GM18868 (cell line): Measurements from ENCODE around the gene ONECUT2.
"Not testable (repeated sequence)": the region's sequence is repeated elsewhere in the genome, so short reads cannot be mapped to it uniquely, and the experiment has no call there.

Source experiments
- ATAC-seq: cut with Tn5 transposase; IDR thresholded peaks from one replicate; pipeline ENCODE4 v1.9.1; 2021; ENCODE audit warnings: mild to moderate bottlenecking, moderate library complexity; ENCODE audit not compliant: unreplicated experiment

ONECUT2 gene

DNA sequence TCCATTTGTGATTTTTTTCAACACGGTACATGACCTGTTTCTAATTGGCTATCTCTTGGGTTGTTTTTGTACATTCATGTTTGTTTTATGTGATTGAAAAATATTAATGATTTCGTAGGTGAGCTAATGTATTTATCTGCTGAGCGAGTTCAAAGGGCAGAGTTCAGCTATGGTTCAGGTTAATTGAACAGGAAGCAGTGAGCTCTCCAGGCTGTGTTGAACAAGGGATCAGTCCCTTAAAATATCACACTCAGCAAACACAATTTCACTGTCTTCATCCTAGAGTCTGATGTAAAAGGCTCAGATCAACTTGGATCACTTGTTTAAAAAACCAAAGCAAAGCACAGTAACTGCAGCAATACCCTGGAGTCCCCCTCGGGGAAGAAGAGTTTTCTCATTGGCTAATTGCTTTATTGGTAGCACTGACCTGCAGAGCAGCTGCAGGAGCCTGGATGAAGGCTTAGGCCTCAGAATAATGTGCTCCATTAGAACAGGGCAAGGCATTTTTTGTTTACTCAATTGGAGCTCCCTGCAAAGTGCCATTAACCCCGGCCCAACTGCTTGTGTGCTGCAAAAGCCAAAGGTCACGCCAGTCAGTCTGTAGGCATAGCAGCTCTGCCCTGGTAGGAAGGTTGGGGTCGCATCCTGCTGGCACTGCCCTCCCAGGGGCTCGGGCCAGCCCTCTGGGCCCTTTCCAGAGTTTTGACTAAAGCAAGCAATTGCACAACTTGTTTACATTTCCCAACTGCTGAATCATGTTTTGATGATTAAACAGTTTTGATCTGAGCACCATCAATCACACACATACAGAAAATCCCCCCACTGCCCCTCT is 10.5 kb downstream of the ONECUT2 start:
- no peak for ATAC-seq

DNA sequence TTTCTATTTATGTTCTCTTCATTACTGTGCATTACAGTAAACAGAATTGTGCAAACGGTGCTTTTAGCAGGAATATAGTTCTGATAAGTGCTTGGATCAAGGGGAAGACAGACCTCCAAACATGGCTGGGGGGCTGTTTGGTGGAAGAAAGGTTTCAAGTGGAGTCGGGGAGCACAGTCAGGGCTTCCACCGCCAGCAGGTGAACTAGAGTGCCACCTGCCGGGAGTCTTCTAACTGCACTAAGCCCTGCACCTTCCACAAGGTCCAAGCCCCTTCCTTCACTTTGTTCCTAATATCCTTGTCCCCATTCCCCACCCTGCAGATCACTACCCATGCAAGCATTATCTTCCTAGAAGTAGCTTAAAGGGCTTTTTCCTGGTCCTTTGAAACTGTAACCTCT is 11.1 kb downstream of the ONECUT2 start:
- no peak for ATAC-seq

DNA sequence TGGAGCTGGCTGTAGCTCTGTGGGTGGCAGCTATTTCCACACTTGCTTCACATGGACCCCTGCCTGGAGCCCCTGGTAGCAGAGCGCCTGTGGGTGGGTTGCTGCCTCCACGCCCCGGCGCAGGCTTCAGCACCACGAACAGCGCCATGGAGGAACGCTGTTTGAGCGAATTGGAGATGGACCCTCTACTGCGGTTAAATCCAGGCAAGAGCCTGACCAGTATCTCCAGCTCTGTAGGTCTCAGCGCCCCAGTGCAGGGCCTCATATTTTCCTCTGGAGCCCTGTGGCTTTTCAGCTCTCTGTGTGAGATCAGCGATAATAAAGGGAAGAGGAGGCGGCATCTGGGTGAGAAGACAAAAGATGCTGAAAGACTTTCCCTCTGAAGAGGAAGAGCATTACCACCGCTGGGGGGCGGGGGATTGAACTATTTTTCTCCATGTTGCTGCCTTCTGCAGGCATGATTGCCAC is 12.0 kb downstream of the ONECUT2 start:
- no peak for ATAC-seq

DNA sequence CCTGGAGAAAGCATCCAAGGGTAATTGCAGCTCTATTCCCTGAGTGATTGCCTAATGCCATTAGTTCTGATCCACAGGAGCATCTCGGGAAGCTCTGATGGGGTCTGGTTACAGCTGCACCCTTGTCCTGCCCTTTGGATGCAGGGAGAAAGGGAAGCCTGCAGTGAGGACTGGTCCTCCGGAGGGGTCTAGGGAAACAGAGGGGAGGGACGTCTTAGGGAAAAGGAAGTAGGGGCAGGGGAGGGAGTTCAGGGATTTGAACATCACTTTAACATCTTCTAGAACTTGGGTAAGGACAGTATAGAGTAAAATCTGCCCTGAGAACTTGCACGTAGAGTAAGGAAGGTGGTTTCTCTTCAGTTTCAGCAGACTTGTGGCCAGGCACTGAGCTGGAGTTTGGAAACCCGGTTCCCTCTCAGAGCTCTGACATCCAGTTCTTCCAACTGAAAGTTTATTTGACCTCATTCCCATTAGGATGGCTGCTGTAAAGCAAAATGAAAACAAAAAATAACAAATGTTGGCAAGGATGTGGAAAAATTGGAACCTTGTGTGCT is 20.5 kb downstream of the ONECUT2 start:
- no peak for ATAC-seq

DNA sequence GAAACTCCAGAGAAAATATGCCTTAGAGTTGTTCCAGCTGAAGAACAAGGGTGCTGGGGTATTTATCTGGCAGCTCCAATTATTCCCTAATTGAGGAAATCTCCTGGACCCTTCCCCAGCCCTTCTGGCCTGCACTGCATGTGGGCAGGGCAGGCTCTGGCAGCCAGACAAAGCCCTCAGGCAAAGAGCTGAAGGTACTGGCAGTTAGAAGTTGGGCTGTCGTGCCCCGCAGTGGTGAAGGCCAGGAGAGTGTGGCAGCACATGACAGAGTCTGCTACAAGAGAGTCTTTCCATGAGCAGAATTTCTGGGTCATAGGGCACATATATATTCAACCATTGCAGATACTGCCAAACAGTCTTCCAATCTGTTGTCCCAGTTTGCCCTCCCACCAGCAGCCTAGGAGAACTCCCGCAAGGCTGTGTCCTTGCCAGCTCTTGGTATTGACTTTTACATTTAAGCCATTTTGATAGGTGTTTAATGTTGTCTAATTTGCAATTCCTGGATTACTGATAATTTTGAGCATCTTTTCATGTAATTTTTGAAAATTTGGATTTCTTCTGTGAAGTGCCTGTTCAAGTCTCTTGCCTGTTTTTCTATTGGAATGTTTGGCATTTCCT is 26.6 kb downstream of the ONECUT2 start:
- ATAC-seq = no peak

DNA sequence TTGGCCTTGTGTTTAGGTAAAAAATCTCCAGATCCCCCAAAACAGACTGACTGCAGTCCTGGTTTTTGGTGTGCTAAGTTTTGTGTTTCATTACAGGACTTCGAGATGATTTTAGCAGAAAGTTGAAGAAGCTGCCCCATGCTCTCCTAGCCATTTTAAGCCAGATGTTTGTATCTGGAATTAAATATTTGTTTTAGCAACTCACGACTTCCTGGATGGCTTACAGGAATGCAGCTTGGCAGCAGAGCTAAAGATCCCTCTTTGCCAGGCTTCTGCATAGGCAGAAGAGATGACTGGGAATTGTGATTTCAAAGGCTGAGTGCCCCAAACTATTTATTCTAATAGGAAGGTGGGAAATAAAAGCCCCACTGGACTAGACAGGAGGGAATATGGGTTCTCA is 31.1 kb downstream of the ONECUT2 start:
- no peak for ATAC-seq

DNA sequence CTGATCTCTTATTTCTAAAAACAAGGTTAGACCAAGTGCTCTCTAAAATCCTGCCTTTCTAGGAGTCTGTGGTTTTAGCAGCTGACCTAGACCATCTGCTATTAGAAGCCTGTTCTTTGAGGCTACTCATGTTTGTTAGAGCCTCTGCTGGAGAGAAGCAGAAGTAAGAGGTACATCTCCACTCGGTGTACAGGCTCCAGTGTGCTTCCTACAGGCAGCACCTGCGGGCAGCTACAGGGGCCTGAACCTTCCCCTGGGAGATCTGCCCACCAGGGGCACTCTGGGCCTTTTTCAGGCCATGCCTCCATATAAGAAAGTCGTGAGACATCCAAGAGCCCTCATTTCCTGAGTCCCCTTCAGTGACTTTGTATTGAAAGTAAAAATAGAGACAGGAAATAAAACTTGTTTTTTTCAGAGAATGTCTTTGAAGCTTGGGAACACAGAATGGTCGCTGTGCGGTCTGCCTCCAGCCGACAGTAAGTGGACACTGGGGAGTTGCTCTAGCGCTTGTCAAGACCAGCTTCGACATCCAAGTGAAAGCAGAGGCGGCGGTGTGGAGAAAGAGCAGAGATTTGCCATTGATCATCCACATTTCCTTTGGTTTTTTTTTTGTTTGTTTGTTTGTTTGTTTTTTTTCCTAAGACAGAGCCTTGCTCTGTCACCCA is 31.7 kb downstream of the ONECUT2 start:
- ATAC-seq = peak; percentile 69

DNA sequence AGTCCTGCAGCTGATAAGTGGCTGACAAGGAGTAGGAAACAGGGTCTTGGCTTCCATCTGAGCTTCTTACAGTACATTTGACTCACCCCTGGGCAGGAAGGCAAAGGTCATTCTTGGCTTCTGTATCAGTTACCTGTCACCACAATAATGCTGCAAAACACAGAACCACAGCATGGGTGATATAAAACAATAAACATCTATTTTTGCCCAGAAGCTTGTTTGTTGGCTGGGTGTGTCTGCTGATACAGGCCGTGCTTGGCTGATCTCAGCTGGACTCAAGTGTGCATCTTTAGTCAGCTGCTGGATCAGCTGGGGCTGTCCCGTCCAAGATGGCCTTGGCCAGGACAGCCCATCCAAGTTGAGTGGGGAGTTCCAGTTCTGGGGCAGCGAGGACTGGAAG is 34.7 kb downstream of the ONECUT2 start:
- ATAC-seq = no peak

DNA sequence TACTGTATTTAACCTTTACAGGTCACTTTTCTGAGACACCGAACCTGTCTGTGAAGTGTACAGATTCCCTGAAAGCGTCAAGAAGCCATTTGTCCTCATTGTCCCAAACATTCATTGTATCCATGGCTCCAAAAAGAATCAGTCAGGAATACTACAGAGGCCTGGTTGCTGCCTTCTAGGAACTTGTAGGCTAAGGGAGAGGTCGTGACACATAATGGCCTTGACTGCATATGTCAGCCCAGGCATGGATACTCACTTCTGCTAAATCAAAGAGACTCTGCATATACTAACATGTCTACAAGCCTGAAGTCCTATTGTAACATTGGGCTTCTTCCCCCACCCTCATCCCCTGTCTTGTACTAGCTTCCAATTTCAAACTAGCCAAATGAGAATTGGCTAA is 40.2 kb downstream of the ONECUT2 start:
- ATAC-seq = no peak

DNA sequence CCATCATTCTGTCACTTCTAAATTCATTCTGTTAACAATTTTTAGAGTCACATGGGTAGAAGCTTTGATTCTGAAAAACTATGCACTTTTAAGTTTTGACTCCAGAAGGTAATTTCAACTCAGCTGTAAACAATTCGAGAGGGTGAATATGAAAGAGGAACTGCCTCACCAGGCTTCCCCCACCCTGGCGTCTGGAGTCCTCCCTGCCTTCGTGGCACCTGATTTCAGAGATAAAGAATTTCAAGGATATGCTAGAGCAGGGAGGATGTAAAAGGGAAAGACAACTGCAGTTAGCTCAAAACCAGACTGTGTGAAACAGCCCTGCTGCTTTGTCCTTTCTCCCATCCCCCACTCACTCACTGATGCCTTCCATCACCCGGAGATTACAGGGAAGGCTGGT is 40.7 kb downstream of the ONECUT2 start:
- no peak for ATAC-seq

DNA sequence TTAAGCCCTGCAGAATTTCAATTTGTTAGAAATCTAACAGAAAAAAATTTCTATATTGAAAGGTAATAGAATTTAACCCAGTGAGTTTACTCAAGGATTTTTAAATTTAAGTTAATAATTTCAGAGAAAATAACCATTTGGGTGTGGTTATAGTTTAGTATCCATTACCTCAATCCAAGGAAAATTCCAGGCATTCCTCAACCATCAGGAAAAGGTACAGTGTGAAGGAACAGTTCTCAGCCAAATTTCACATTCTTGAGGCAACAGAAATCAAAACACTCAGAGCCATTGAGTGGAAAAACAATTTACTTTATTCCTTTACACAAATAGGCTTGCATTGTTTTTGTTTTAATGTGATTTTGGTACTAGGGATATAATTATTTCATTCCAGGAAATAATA is 45.6 kb downstream of the ONECUT2 start:
- ATAC-seq = no peak

DNA sequence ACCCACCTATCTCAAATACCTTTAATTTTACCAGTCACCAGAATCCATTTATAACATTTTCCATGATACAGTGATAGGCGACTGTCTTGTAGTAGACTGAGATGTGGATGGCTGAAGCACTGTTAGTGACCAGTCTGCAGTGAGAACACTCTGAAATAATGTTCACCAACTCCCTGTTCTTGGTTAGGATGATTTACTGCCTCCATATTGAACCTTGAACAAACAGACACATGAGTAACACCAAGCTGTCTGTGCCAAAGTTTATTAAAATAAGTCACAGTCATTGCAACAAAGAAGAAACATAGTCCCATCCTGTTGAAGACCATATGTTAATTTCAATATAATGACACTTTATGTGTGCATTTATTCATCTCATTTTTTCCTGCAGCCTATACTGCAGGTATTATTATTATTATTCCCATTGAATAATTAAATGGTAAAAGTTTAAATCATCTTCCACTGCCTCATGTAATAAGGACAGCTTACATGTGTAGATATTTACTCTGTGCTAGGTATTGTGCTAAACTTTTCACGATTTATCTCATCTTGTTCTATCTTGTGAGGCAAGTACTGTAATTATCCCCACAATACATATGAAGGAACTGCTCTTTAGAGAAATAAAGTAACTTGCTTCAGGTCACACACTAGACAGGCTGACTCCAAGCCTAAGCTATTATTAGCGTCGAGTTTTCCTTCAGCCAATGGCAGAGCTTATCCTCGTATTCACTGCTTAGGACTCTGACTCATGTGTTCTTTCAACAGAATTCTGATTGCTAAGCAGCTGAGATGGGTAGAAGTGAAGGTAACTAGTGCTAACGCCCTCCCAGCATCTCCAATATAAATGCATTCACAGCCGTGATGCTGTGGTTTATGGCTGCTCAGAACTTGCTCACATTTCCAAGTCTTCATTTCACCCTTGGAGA is 62.5 kb downstream of the ONECUT2 start:
- no peak for ATAC-seq

DNA sequence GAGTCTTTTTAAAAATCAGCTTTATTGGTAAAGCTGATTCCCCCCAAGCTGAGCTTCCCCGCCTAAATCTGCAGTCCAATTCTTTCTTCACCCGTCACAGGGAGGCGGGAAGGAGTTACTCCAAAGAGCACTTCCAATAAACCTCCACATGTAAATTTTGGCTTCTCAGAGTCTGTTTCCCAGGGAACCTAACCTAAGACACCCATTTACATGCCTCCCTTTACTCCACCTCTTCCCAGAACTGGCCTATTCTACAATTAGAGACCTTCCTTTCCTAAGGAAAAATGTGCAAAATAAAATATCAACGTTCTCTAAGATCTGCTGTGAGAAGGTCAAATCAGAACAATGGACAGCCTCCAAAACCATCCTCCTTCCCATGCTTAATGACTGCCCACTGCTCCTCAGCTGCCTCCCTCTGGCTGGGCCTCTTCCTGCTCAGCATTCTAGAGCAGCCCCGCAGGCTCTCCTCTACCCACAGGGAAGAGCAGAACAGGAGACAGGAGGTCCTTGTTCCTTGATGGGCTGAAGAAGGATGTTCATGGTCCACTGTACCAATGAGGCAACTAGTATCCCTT is 63.6 kb downstream of the ONECUT2 start:
- ATAC-seq = no peak

DNA sequence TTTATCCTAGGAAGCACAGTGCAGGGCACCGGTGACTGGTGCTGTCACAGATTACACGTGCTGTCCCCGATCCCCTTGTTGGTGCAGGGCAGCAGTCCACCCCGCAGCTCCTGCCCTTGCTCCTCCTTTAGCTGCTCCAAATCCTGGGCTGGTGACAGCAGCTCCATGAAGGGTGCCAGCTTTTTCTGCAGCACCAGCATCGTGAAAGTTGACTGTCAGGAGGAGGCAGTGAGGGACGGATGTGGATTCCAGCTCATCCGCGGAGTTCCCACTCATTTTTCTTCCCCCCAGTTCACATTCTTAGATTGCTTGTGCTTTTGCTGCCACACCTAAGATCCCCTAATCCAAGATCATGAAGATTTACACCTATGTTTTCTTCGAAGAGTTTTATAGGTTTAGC is 67.5 kb downstream of the ONECUT2 start:
- ATAC-seq = no peak

DNA sequence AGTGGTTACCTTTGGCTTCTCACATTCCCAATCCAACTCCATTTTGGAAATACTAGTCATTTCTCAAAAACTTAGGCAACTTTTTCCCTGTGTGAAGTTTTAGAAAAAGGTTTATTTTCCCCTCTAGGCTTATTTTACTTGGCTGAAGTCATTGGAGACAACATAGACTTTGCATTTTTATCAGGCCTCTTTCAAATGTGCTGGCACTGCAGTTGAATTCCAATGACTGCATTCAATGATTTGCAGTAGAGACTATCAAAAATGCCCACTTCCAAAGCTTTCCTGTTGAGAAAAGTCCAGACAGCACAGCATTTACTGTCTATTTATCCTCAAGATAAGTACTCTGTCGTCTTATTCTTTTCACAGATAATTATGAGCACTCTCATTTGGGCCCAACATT is 70.1 kb downstream of the ONECUT2 start:
- ATAC-seq = no peak

DNA sequence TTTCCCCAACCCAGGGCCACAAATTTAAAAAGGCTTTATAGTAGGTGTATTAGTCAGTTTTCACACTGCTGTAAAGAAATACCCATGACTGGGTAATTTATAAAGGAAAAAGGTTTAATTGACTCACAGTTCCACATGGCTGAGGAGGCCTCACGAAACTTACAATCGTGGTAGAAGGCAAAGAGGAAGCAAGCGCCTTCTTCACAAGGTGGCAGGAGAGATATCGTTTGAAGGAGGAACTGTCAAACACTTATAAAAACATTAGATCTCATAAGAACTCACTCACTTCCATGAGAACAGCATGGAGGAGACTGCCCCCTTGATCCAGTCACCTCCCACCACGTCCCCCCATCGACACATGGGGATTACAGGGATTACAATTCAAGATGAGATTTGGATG is 80.9 kb downstream of the ONECUT2 start:
- ATAC-seq = no peak

DNA sequence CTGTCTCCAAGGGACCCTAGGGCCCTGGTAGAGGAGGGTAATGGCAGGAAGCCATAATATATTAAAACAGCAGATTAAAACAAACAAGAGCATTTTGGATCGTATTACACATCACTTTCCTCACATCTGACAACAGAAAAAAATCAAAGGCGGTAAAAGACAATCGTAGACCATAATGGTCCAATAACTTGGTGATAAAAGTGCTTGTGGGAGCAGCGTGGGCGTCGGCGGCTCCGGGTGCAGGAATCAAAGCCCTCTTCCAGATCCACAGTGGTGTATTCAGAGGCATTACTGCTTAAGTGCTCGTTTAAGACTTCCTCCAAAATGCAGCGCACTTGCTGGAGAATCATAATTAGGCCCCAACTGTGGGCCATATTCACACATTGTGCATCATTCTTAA is 83.4 kb downstream of the ONECUT2 start:
- ATAC-seq = no peak

DNA sequence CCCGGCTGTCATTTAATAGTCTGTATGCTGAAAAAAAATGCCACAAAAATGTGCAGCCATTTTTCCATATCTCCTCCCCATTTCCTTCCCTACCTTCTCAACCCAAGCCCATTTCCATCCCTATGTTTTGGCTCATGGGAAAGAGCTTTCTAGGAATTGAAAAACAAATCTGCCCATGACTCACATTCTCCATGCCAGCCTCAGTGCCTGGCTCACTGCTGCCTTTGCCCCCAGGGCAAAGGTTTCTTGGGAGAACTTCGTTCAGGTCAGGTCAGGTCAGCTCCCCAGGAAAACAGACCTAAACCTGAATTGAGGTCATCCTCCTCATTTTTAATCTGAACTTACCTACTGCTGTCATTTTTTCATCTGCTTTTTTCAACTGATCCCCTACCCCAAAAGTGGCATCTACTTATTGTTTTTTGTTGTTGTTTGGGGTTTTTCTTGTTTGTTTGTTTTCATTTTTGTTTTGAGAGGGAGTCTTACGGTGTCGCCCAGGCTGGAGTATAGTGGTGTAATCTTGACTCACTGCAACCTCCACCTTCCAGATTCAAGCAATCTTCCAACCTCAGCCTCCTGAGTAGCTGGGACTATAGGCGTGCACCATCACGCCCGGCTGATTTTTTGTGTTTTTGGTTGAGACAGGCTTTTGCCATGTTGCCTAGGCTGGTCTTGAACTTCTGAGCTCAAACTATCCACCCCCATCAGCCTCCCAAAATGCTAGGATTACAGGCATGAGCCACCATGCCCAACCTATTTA is 84.7 kb downstream of the ONECUT2 start:
- ATAC-seq = no peak

DNA sequence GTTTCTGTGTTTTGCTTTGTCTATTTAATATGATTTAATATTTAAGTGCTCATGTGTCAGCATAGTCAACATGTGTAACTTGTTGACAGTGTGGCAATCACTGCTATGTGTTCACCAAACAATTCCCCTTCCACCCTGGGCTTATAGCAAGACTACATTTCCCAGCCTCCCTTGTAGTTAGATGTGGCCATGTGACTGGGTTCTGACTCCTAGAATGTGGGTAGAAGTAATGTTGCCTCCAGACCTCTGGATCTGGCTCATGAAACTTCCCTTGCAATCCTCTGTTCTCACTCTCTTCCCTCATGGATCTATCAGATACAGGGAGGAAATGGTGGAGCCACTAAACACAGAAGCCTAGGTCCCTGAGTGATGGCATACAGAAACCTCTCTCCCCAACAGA is 87.2 kb downstream of the ONECUT2 start:
- ATAC-seq = not testable (repeated sequence)
